Transverse colon (tissue), 4 donors: ENCODE results near the gene GPC6.

Experiments used
- CTCF ChIP-seq, 5 experiments: fragments of 200-600 bp in 3 of 5; fragments of 450-650 bp in 2 of 5; sonication (generic) in 3 of 5; IDR thresholded peaks; 1 replicate in 2 of 5; 2 replicates in 3 of 5; pipeline ENCODE4 v1.5.1; 2016 to 2017; ENCODE audit warnings: antibody characterized with exemption in 5 of 5, inconsistent platforms in 3 of 5, mild to moderate bottlenecking in 2 of 5, moderate library complexity in 1 of 5
- POLR2A ChIP-seq: fragments of 450-650 bp; IDR thresholded peaks from one replicate; pipeline ENCODE4 v1.6.1; 2016; ENCODE audit warnings: antibody characterized with exemption, mild to moderate bottlenecking, moderate library complexity
- POLR2AphosphoS5 ChIP-seq, 3 donors: sonication (generic); formaldehyde crosslinking; IDR thresholded peaks; one replicate each; pipeline ENCODE4 v1.6.1; 2016; ENCODE audit warnings: antibody characterized with exemption in 3 of 3

GRCh38 chr13:93476175-93476574, 249.6 kb downstream of the GPC6 start:
- no peak for TF ChIP-seq CTCF (IDR thresholded peaks at IDR 0.05)
- no peak for TF ChIP-seq POLR2A
- no peak for TF ChIP-seq POLR2AphosphoS5 (IDR thresholded peaks at IDR 0.05)
